ENCODE data around the gene PAAF1. TPM values are rescaled to one million over a fixed set of nuclear protein-coding genes. Genes with fewer than 3 reads are reported as not detected.

The PAAF1 gene
- total and polyA plus RNA-seq, 10 of the 15 experiments (the other 5 are each of a cell fraction or from before 2014, with no cell fraction given), result 13.7 to 70.6 (median 29.1) TPM

DNA sequence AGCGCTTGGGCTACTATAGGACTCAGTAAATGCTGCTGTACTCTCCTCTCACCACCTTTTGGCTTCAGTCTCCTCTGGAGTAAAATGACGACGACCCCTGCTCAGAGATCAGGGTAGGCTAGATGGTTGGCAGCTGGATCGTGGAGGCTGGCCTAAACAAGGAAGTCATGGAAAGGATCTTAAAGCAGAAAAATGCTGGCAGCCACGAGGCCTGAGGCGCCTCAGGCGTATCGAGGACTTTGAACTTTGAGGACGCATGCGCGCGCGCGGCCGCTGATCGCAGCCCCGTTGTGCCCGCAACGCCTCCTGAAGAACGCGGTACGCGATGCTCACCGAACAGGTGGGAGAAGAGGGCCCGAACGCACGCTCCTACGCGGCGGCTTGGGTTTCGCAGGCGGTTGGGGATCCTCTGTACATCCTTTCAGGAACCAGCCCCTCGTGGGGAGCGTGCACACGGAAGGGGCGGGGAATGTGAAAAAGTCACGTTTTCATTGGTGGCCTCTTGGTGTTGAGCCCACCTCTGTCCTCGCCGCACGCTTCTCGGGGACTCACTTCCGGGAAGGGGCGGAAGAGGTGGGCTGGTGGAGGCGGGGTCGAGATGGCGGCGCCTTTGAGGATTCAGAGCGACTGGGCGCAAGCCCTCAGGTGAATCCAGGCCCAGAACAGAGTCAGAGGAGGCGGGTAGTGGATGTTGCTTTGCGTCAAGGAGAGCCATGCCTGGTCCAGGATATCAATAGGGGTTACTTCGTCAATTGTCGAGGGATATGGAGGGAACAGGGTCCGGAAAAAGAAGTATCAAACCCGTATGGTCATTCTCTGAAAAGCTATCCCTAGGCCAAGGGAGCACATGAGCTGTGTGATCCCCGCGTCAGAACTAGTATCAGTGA, at the start of gene PAAF1, which contains the start of gene COA4 (continued):
- TF ChIP-seq, protein P1, sequence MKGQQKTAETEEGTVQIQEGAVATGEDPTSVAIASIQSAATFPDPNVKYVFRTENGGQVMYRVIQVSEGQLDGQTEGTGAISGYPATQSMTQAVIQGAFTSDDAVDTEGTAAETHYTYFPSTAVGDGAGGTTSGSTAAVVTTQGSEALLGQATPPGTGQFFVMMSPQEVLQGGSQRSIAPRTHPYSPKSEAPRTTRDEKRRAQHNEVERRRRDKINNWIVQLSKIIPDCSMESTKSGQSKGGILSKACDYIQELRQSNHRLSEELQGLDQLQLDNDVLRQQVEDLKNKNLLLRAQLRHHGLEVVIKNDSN (IDR thresholded peaks at IDR 0.05; ENCODE audit: borderline replicate concordance, extremely low read length, insufficient read depth, low read depth, low read length), result no peak
- TF ChIP-seq TARDBP (IDR thresholded peaks at IDR 0.05; ENCODE audit: borderline replicate concordance) (0 out of 2 replicates have a peak, but pooled peaks have one; percentile 13), JUND (IDR thresholded peaks at IDR 0.05; ENCODE audit: low read depth, low read length) (no peak), MEF2A (IDR thresholded peaks at IDR 0.05; ENCODE audit: insufficient read depth, low read depth, low read length) (0 out of 2 replicates have a peak, but pooled peaks have one; percentile 25), TCF3 (IDR thresholded peaks at IDR 0.05; ENCODE audit: borderline replicate concordance, insufficient read depth, low read depth, low read length) (0 out of 2 replicates have a peak, but pooled peaks have one; percentile 61), RB1 (IDR thresholded peaks at IDR 0.05; ENCODE audit: borderline replicate concordance) (peak; percentile 25; the same call in 1 of the 2 replicates), KLF5 (IDR thresholded peaks at IDR 0.05; ENCODE audit: partially characterized antibody) (no peak), CHD2 (IDR thresholded peaks at IDR 0.05; ENCODE audit: borderline replicate concordance, low read depth, low read length) (peak; percentile 89), HCFC1 (IDR thresholded peaks at IDR 0.05; ENCODE audit: low read length) (peak; percentile 49), ZNF217 (IDR thresholded peaks at IDR 0.05) (no peak), SREBF1 (IDR thresholded peaks at IDR 0.05; ENCODE audit: low read length) (no peak), TCF7 (IDR thresholded peaks at IDR 0.05; ENCODE audit: borderline replicate concordance) (peak; percentile 37; the same call in 1 of the 2 replicates), NFXL1 (IDR thresholded peaks at IDR 0.05; ENCODE audit: borderline replicate concordance) (no peak)
- TF ChIP-seq, protein P2, sequence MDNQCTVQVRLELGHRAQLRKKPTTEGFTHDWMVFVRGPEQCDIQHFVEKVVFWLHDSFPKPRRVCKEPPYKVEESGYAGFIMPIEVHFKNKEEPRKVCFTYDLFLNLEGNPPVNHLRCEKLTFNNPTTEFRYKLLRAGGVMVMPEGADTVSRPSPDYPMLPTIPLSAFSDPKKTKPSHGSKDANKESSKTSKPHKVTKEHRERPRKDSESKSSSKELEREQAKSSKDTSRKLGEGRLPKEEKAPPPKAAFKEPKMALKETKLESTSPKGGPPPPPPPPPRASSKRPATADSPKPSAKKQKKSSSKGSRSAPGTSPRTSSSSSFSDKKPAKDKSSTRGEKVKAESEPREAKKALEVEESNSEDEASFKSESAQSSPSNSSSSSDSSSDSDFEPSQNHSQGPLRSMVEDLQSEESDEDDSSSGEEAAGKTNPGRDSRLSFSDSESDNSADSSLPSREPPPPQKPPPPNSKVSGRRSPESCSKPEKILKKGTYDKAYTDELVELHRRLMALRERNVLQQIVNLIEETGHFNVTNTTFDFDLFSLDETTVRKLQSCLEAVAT (IDR thresholded peaks at IDR 0.05), result peak; percentile 21; the same call in 1 of the 2 replicates
- TF ChIP-seq, protein P3, sequence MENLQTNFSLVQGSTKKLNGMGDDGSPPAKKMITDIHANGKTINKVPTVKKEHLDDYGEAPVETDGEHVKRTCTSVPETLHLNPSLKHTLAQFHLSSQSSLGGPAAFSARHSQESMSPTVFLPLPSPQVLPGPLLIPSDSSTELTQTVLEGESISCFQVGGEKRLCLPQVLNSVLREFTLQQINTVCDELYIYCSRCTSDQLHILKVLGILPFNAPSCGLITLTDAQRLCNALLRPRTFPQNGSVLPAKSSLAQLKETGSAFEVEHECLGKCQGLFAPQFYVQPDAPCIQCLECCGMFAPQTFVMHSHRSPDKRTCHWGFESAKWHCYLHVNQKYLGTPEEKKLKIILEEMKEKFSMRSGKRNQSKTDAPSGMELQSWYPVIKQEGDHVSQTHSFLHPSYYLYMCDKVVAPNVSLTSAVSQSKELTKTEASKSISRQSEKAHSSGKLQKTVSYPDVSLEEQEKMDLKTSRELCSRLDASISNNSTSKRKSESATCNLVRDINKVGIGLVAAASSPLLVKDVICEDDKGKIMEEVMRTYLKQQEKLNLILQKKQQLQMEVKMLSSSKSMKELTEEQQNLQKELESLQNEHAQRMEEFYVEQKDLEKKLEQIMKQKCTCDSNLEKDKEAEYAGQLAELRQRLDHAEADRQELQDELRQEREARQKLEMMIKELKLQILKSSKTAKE (IDR thresholded peaks at IDR 0.05; ENCODE audit: low read depth, poor library complexity, severe bottlenecking), result no peak
- TF ChIP-seq, protein P4, sequence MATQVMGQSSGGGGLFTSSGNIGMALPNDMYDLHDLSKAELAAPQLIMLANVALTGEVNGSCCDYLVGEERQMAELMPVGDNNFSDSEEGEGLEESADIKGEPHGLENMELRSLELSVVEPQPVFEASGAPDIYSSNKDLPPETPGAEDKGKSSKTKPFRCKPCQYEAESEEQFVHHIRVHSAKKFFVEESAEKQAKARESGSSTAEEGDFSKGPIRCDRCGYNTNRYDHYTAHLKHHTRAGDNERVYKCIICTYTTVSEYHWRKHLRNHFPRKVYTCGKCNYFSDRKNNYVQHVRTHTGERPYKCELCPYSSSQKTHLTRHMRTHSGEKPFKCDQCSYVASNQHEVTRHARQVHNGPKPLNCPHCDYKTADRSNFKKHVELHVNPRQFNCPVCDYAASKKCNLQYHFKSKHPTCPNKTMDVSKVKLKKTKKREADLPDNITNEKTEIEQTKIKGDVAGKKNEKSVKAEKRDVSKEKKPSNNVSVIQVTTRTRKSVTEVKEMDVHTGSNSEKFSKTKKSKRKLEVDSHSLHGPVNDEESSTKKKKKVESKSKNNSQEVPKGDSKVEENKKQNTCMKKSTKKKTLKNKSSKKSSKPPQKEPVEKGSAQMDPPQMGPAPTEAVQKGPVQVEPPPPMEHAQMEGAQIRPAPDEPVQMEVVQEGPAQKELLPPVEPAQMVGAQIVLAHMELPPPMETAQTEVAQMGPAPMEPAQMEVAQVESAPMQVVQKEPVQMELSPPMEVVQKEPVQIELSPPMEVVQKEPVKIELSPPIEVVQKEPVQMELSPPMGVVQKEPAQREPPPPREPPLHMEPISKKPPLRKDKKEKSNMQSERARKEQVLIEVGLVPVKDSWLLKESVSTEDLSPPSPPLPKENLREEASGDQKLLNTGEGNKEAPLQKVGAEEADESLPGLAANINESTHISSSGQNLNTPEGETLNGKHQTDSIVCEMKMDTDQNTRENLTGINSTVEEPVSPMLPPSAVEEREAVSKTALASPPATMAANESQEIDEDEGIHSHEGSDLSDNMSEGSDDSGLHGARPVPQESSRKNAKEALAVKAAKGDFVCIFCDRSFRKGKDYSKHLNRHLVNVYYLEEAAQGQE (IDR thresholded peaks at IDR 0.05; ENCODE audit: low read depth, low read length), result no peak
- TF ChIP-seq, protein P5, sequence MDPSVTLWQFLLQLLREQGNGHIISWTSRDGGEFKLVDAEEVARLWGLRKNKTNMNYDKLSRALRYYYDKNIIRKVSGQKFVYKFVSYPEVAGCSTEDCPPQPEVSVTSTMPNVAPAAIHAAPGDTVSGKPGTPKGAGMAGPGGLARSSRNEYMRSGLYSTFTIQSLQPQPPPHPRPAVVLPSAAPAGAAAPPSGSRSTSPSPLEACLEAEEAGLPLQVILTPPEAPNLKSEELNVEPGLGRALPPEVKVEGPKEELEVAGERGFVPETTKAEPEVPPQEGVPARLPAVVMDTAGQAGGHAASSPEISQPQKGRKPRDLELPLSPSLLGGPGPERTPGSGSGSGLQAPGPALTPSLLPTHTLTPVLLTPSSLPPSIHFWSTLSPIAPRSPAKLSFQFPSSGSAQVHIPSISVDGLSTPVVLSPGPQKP (IDR thresholded peaks at IDR 0.05; ENCODE audit: low read depth, low read length), result peak; percentile 71; the same call in 1 of the 2 replicates
